ENCODE results near the gene PNPLA5. TPM values are rescaled to one million over a fixed set of nuclear protein-coding genes. Genes with fewer than 3 reads are reported as not detected.

PNPLA5 gene
- total RNA-seq, 1 experiment from 2014 or later: 5.3 TPM

DNA sequence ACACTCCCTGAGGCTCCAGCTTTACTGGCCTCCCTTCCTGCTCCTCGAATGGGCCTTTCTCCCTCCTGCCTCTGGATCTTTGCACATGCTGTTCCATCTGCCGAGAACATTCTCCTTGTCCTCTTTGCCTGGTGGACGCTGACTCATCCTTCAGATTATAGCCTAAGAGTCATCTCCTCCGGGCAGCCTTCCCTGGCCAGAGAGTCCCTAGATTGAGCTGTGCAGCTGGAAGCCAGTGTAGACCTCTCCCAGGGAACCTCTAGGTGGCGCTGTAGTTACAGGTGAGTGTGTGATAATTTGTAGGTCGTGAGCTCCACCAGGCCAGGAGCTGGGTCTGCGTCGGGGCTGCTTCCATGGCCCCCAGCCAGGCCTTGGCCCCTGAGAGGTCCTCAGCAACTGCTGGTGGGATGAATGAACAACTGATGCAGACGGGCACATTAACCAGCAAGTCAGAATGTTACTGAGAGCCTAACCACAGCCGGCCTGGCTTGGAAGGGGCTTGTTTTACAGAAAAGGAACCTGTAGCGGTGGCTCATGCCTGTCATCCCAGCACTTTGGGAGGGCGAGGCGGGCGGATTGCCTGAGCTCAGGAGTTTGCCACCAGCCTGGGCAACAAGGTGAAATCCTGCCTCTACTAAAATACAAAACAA, 8.7 kb downstream of the PNPLA5 start:
- TF ChIP-seq, protein P1, sequence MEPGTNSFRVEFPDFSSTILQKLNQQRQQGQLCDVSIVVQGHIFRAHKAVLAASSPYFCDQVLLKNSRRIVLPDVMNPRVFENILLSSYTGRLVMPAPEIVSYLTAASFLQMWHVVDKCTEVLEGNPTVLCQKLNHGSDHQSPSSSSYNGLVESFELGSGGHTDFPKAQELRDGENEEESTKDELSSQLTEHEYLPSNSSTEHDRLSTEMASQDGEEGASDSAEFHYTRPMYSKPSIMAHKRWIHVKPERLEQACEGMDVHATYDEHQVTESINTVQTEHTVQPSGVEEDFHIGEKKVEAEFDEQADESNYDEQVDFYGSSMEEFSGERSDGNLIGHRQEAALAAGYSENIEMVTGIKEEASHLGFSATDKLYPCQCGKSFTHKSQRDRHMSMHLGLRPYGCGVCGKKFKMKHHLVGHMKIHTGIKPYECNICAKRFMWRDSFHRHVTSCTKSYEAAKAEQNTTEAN (CRISPR knock-in tag; IDR thresholded peaks at IDR 0.05): no peak
- TF ChIP-seq JAZF1 (CRISPR knock-in tag; IDR thresholded peaks at IDR 0.05) (no peak), ZNF416 (CRISPR knock-in tag; IDR thresholded peaks at IDR 0.05) (no peak), SP1 (CRISPR knock-in tag; conservative IDR thresholded peaks at IDR 0.05) (no peak), ETV6 (CRISPR knock-in tag; IDR thresholded peaks at IDR 0.05) (no peak), ELF4 (CRISPR knock-in tag; IDR thresholded peaks at IDR 0.05; ENCODE audit: low read depth) (no peak), NFE2L1 (CRISPR knock-in tag; IDR thresholded peaks at IDR 0.05) (no peak), PRRX2 (CRISPR knock-in tag; IDR thresholded peaks at IDR 0.05) (no peak), RELA (CRISPR knock-in tag; IDR thresholded peaks at IDR 0.05; ENCODE audit: borderline replicate concordance) (peak; percentile 44; the same call in 1 of the 2 replicates)
- TF ChIP-seq, protein P2, sequence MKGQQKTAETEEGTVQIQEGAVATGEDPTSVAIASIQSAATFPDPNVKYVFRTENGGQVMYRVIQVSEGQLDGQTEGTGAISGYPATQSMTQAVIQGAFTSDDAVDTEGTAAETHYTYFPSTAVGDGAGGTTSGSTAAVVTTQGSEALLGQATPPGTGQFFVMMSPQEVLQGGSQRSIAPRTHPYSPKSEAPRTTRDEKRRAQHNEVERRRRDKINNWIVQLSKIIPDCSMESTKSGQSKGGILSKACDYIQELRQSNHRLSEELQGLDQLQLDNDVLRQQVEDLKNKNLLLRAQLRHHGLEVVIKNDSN (CRISPR knock-in tag; IDR thresholded peaks at IDR 0.05): no peak
- TF ChIP-seq, protein P3, sequence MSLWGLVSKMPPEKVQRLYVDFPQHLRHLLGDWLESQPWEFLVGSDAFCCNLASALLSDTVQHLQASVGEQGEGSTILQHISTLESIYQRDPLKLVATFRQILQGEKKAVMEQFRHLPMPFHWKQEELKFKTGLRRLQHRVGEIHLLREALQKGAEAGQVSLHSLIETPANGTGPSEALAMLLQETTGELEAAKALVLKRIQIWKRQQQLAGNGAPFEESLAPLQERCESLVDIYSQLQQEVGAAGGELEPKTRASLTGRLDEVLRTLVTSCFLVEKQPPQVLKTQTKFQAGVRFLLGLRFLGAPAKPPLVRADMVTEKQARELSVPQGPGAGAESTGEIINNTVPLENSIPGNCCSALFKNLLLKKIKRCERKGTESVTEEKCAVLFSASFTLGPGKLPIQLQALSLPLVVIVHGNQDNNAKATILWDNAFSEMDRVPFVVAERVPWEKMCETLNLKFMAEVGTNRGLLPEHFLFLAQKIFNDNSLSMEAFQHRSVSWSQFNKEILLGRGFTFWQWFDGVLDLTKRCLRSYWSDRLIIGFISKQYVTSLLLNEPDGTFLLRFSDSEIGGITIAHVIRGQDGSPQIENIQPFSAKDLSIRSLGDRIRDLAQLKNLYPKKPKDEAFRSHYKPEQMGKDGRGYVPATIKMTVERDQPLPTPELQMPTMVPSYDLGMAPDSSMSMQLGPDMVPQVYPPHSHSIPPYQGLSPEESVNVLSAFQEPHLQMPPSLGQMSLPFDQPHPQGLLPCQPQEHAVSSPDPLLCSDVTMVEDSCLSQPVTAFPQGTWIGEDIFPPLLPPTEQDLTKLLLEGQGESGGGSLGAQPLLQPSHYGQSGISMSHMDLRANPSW (CRISPR knock-in tag; conservative IDR thresholded peaks at IDR 0.05; ENCODE audit: low read depth): no peak
- TF ChIP-seq, protein P4, sequence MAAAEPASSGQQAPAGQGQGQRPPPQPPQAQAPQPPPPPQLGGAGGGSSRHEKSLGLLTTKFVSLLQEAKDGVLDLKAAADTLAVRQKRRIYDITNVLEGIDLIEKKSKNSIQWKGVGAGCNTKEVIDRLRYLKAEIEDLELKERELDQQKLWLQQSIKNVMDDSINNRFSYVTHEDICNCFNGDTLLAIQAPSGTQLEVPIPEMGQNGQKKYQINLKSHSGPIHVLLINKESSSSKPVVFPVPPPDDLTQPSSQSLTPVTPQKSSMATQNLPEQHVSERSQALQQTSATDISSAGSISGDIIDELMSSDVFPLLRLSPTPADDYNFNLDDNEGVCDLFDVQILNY (CRISPR knock-in tag; IDR thresholded peaks at IDR 0.05): no peak
- TF ChIP-seq, protein P5, sequence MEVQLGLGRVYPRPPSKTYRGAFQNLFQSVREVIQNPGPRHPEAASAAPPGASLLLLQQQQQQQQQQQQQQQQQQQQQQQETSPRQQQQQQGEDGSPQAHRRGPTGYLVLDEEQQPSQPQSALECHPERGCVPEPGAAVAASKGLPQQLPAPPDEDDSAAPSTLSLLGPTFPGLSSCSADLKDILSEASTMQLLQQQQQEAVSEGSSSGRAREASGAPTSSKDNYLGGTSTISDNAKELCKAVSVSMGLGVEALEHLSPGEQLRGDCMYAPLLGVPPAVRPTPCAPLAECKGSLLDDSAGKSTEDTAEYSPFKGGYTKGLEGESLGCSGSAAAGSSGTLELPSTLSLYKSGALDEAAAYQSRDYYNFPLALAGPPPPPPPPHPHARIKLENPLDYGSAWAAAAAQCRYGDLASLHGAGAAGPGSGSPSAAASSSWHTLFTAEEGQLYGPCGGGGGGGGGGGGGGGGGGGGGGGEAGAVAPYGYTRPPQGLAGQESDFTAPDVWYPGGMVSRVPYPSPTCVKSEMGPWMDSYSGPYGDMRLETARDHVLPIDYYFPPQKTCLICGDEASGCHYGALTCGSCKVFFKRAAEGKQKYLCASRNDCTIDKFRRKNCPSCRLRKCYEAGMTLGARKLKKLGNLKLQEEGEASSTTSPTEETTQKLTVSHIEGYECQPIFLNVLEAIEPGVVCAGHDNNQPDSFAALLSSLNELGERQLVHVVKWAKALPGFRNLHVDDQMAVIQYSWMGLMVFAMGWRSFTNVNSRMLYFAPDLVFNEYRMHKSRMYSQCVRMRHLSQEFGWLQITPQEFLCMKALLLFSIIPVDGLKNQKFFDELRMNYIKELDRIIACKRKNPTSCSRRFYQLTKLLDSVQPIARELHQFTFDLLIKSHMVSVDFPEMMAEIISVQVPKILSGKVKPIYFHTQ (CRISPR knock-in tag; IDR thresholded peaks at IDR 0.05): no peak
- TF ChIP-seq, protein P6, sequence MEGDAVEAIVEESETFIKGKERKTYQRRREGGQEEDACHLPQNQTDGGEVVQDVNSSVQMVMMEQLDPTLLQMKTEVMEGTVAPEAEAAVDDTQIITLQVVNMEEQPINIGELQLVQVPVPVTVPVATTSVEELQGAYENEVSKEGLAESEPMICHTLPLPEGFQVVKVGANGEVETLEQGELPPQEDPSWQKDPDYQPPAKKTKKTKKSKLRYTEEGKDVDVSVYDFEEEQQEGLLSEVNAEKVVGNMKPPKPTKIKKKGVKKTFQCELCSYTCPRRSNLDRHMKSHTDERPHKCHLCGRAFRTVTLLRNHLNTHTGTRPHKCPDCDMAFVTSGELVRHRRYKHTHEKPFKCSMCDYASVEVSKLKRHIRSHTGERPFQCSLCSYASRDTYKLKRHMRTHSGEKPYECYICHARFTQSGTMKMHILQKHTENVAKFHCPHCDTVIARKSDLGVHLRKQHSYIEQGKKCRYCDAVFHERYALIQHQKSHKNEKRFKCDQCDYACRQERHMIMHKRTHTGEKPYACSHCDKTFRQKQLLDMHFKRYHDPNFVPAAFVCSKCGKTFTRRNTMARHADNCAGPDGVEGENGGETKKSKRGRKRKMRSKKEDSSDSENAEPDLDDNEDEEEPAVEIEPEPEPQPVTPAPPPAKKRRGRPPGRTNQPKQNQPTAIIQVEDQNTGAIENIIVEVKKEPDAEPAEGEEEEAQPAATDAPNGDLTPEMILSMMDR (IDR thresholded peaks at IDR 0.05): peak; percentile 91
- Mint-ChIP-seq H3K9me3 (no peaks in the 10 kb centered on the region), H3K4me1 (peaks cover 4% of the 10 kb centered on the region), H3K36me3 (no peaks in the 10 kb centered on the region; the same call in 1 of the 2 replicates), H3K4me3 (no peak overlapping the region), H3K27ac (no peak overlapping the region), H3K27me3 (ENCODE audit: low read depth) (no peaks in the 10 kb centered on the region)
- CTCF ChIA-PET: interaction anchor here (0.6 to 4.5 kb wide), 73 partner anchors 9 to 801 kb away, joined by 3 to 162 read pairs (median 4); partner anchors contain the start of genes EFCAB6, PNPLA3, PNPLA5 and SAMM50
- ATAC-seq: peak; percentile 93
- peak; percentile 78 for DNase-seq (ENCODE audit: low spot score)
- POLR2A ChIA-PET: interaction anchor here (0.5 to 0.7 kb wide), 3 partner anchors 15 to 103 kb away, joined by 4 read pairs; no protein-coding TSS in a partner anchor
